ENCODE results near the gene HYCC1. TPM values are rescaled to one million over a fixed set of nuclear protein-coding genes. Genes with fewer than 3 reads are reported as not detected.
A peak's percentile ranks its signal among the peaks of the same experiment; 100 is the strongest.

HYCC1 gene
- total and polyA plus RNA-seq, 2 experiments from 2014 or later = 55.4 to 181 TPM

- H3K79me2 ChIP-seq (replicated peaks; ENCODE audit: insufficient read depth) = peaks cover 79% of the 10 kb centered on the region
- Mint-ChIP-seq H3K4me1 (peaks cover 60% of the 10 kb centered on the region), H3K27ac (peak overlapping the region; percentile 90), H3K4me3 (no peak overlapping the region), H3K27me3 (ENCODE audit: insufficient read depth, low read depth, poor library complexity) (no peaks in the 10 kb centered on the region), H3K36me3 (ENCODE audit: low read depth) (peaks cover 14% of the 10 kb centered on the region; the same call in 2 of the 3 replicates), H3K9me3 (no peaks in the 10 kb centered on the region)
- no peak for ATAC-seq
- H3K4me2 ChIP-seq = peak overlapping the region; percentile 63
- no peak overlapping the region for H3K4me3 ChIP-seq
- 0 out of 2 replicates have a peak, but pooled peaks cover 3% of the 10 kb centered on the region for H3F3A ChIP-seq (replicated peaks; ENCODE audit: low read depth)
- no peaks in the 10 kb centered on the region for H3K27me3 ChIP-seq (ENCODE audit: insufficient read depth)
- H2AFZ ChIP-seq = no peak overlapping the region
- no peaks in the 10 kb centered on the region for H4K20me1 ChIP-seq (replicated peaks; ENCODE audit: insufficient read depth)
- TF ChIP-seq CREB1 (CRISPR knock-in tag; IDR thresholded peaks at IDR 0.05; ENCODE audit: low read depth) (peak; percentile 57), NANOG (IDR thresholded peaks at IDR 0.05; ENCODE audit: borderline replicate concordance) (no peak), REST (IDR thresholded peaks at IDR 0.05; ENCODE audit: unreplicated experiment) (no peak)
- H3K4me1 ChIP-seq (ENCODE audit: insufficient read depth) = peaks cover 67% of the 10 kb centered on the region
- DNase-seq (ENCODE audit: low spot score) = no peak
- H3K36me3 ChIP-seq (ENCODE audit: insufficient read depth) = no peaks in the 10 kb centered on the region
- 0 out of 2 replicates have a peak, but pooled peaks cover 4% of the 10 kb centered on the region for H3K9me2 ChIP-seq (ENCODE audit: insufficient read depth)
- peak overlapping the region; percentile 91 for H3K27ac ChIP-seq (ENCODE audit: low read depth)
Measured at GRCh38 chr7:22990588-22990949, 23.4 kb downstream of the HYCC1 start.

- H3K4me2 ChIP-seq = peak overlapping the region; percentile 63
- 0 out of 2 replicates have a peak, but pooled peaks cover 4% of the 10 kb centered on the region for H3K9me2 ChIP-seq (ENCODE audit: insufficient read depth)
- H3K27ac ChIP-seq (ENCODE audit: low read depth) = peak overlapping the region; percentile 91
- no peak for ATAC-seq
- Mint-ChIP-seq H3K27ac (peak overlapping the region; percentile 90), H3K4me1 (peaks cover 53% of the 10 kb centered on the region), H3K36me3 (ENCODE audit: low read depth) (peaks cover 11% of the 10 kb centered on the region; the same call in 2 of the 3 replicates), H3K4me3 (no peak overlapping the region; the same call in 2 of the 3 replicates), H3K9me3 (no peaks in the 10 kb centered on the region), H3K27me3 (ENCODE audit: insufficient read depth, low read depth, poor library complexity) (no peaks in the 10 kb centered on the region)
- no peaks in the 10 kb centered on the region for H4K20me1 ChIP-seq (replicated peaks; ENCODE audit: insufficient read depth)
- no peaks in the 10 kb centered on the region for H3K27me3 ChIP-seq (ENCODE audit: insufficient read depth)
- no peak overlapping the region for H3K4me3 ChIP-seq
- H3K4me1 ChIP-seq (ENCODE audit: insufficient read depth) = peaks cover 61% of the 10 kb centered on the region
- H3F3A ChIP-seq (replicated peaks; ENCODE audit: low read depth) = 0 out of 2 replicates have a peak, but pooled peaks cover 3% of the 10 kb centered on the region
- DNase-seq (ENCODE audit: low spot score) = no peak
- H2AFZ ChIP-seq = no peak overlapping the region
- peaks cover 79% of the 10 kb centered on the region for H3K79me2 ChIP-seq (replicated peaks; ENCODE audit: insufficient read depth)
- no peaks in the 10 kb centered on the region for H3K36me3 ChIP-seq (ENCODE audit: insufficient read depth)
- TF ChIP-seq CREB1 (CRISPR knock-in tag; IDR thresholded peaks at IDR 0.05; ENCODE audit: low read depth) (no peak), EZH2 (IDR thresholded peaks at IDR 0.05; ENCODE audit: low read depth, unreplicated experiment) (no peak), CTCF (conservative IDR thresholded peaks at IDR 0.05; ENCODE audit: low read depth in 2 of 2) (no peak), ZNF331 (CRISPR knock-in tag; IDR thresholded peaks at IDR 0.05; ENCODE audit: low read depth) (no peak), POLR2AphosphoS5 (IDR thresholded peaks at IDR 0.05; ENCODE audit: low read depth) (no peak), NANOG (IDR thresholded peaks at IDR 0.05; ENCODE audit: borderline replicate concordance) (no peak), ETS1 (IDR thresholded peaks at IDR 0.05) (no peak), JUNB (IDR thresholded peaks at IDR 0.05; ENCODE audit: unreplicated experiment) (no peak), EZH2phosphoT487 (IDR thresholded peaks at IDR 0.05; ENCODE audit: unreplicated experiment) (no peak), ZNF114 (CRISPR knock-in tag; IDR thresholded peaks at IDR 0.05) (no peak), REST (IDR thresholded peaks at IDR 0.05; ENCODE audit: unreplicated experiment) (no peak)
Measured at GRCh38 chr7:22989643-22990587, 24.0 kb downstream of the HYCC1 start.

Measured in GM23338 (cell line).